ENCODE data around the gene SLC51A.
"Not testable (repeated sequence)": the region's sequence is repeated elsewhere in the genome, so short reads cannot be mapped to it uniquely, and the experiment has no call there.

SLC51A gene

DNA sequence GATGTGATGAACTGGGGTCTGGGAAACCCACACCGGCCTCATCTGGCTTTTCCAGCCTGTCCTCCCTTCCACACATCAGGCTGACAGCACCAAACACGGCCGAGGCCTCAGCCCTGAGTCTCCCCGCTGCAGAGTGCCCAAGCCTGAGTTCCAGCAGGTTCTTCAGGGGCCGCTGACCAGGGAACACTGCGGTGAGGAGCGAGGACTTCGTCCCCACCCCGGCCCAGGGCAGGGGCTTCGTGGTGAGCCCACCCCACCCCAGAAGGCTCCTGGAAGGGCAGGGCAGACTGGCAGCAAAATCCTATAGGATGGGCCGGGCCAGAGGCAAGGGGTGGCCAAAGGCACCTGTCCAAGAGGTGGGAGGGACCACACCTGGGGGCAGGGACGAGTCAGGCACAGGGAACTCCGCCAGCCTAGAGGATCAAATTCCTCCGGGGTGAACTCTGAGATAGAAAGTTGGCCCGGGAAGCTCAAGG, at the start of gene SLC51A:
SLC51A (plus strand) TSS at position 446 of the 476 bp plus-strand sequence. CDS start 179 bp downstream, outside the sequence.
- DNase-seq: no peak

DNA sequence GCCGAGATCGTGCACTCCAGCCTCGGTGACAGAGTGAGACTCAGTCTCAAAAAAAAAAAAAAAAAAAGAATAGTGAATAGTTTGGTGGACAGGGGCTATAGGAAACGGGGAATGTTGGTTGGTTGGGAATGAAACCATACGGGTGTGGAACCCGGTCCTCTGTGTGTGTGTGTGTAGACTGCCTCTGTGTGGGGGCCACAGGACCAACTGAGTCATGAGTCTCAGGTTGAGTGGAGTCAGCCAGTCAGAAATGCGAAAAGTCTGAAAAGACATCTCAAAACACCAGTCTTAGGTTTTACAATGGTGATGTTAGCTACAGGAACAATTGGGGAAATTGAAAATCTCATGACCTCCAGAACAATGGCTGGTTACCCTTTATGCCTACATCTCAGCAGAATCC, 49.6 kb upstream of the SLC51A start:
- DNase-seq: no peak

DNA sequence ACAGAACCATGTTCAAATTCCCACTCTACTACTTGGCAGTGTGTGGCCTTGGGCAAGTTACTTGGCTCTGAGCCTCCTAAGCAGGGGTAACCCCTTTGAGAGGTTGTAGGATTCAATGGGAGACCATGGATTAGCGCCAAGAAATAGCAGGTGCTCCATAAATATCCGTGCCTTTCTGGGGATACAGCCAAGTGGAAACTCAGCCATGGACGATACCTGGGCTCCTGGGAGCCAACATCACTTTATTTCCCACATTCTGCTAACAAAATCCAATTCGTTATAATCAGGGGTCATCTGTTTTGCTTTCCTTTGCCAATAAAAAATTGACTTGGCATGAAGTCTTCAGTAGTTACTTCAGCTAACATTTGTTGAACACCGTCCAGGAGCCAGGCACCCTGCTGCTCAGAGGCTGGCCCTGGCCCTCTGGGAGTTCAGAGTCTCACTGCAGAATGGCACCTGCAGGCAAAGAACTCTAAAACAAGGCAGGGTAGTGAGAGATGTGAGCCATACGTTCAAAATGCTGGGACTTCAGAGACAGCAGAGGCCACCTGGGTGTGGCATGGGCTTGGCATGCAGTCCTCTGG, 47.4 kb upstream of the SLC51A start:
- DNase-seq: no peak

DNA sequence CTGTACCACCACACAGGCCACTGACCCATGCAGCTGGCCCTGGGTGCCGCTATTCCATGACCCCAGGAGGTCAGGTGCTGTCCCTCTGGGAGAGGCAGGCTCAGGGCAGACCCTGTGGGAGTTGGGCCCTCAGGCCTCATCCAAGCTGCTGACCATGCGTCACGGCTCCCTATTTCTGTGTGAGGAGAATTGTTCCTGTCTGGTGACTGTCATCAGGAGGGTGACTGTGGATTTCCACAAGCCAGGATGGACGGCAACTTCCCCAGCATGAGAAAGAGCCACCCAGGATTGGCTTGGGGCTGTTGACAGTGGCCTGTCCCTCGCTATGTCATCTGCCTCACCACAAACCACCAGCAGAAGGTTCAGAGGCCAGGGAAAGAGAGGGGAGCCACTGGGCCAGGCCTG, 46.5 kb upstream of the SLC51A start:
- DNase-seq: no peak

DNA sequence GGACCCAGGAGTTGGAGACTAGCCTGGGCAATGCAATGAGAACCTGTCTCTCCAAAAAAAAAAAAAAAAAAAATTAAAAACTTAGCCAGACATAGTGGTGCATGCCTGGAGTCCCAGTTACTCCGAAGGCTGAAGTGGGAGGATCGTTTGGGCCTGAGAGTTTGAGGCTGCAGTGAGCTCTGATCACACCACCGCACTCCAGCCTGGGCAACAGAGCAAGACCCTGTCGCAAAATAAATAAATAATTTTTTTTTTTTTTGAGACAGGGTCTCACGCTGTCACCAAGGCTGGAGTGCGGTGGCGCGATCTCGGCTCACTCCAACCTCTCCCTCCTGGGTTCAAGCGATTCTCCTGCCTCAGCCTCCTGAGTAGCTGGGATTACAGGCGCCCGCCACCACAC, 46.0 kb upstream of the SLC51A start:
- not testable (repeated sequence) for DNase-seq

DNA sequence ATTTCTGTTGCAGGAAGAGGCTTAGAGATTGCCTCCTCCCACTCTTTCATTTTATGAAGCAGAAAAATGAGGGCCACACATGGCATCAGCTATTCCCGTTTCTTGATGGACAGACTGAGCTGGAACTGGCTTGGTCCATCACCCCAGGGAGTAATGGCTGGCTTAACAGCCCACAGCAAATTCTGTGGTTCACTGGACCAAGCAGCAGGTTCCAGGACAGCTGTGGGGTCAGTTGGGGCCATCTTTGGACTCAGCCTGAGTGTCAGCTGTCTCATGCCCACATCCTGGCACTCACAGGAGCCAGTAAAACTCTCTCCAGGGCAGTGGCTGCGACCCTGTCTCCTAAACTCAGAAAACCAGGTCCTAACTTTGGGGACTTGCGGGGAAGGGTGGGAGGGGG, 41.7 kb upstream of the SLC51A start:
- no peak for DNase-seq

DNA sequence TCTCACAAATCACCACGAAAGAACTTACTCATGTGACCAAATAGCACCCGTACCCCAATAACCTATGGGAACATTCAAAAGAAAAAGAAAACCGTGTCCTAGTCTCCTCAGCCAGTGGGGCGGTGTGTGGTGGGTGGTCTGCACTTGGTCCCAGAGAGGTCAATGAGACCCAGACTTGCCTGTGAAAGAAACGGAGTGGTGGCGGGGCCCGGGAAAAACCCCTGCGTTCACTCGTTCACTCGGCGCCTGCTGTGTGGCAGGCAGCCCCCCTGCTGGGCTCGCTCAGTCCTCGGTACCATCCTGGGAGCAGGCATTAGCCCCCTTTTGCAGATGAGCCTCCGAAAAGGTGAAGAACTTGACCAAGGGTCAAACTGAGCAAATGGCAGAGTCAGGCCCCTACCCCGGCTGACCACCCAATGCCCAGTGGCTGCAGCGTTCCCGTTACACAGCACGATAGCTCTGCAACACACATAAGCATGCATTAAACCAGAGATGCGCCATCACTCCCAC, 41.2 kb upstream of the SLC51A start:
- no peak for DNase-seq

DNA sequence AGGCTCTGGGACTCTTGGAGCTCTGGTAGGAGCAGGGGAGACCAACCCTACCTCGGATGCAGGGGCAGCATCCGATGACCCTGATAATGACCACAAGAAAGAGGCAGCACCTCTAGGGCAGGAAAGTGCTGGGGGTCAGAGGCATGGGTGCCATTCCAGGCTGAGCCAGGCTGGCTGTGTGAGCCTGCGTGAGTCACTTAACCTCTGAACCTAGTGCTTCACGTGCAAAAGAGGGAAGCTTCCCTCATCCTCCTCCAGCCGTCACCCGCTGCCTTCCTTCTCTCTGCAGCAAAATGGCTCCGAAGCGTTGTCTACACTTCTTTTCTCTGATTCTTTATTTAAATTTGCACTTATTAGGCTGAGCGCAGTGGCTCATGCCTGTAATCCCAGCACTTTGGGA, 40.6 kb upstream of the SLC51A start:
- DNase-seq: no peak

DNA sequence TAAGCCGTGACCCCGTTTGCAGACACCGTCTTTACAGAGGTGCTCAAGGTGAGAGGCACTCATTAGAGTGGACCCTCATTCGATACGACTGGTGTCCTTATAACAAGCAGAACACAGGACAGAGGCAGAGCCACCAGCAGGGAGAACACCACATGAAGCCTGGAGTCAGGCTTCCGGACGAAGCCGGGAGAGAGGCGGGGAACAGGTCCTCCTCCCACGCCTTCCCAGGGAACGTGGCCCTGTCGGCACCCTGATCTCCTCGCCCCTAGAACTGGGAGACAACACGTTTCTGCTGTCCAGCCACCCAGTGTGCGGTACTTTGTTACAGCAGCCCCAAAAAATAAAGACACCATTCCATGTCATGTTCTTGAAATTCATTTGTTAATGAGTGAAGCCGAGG, 38.8 kb upstream of the SLC51A start:
- DNase-seq: no peak

DNA sequence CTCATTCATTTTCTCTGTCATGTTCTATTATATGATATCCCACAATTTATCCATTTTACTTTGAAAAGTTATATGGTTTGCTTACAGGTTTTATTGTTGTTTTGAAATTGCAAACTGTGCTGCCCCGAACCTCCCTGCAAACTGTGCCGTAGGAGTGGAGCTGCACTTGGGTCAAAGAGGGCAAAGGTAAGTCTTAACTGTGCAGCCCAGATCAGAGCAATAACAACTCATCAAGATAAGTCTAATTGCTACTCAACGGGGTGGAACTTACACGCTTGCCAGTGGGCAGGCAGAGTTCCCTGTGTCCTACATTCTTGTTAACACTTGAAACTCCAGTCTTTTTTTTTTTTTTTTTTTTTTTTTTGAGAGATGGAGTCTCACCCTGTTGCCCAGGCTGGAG, 38.4 kb upstream of the SLC51A start:
- DNase-seq: no peak

DNA sequence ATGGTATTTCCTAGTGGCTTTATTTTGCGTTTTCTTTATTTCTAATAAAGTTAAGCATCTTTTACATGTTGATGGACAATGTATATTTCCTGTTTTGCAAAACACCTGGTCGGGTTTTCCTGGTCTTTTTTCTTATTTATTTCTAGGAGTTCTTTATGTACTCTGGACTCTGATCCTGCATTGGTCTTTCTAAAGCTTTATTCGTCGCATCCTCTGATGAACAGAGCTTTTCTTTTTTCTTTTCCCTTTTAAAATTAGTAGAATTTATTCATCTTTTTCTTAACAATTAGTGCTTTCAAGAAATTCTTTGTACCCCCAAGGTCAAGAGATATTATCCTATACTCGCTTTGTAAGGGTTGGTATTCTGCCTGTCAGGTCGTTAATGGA, 37.3 kb upstream of the SLC51A start:
- no peak for DNase-seq

DNA sequence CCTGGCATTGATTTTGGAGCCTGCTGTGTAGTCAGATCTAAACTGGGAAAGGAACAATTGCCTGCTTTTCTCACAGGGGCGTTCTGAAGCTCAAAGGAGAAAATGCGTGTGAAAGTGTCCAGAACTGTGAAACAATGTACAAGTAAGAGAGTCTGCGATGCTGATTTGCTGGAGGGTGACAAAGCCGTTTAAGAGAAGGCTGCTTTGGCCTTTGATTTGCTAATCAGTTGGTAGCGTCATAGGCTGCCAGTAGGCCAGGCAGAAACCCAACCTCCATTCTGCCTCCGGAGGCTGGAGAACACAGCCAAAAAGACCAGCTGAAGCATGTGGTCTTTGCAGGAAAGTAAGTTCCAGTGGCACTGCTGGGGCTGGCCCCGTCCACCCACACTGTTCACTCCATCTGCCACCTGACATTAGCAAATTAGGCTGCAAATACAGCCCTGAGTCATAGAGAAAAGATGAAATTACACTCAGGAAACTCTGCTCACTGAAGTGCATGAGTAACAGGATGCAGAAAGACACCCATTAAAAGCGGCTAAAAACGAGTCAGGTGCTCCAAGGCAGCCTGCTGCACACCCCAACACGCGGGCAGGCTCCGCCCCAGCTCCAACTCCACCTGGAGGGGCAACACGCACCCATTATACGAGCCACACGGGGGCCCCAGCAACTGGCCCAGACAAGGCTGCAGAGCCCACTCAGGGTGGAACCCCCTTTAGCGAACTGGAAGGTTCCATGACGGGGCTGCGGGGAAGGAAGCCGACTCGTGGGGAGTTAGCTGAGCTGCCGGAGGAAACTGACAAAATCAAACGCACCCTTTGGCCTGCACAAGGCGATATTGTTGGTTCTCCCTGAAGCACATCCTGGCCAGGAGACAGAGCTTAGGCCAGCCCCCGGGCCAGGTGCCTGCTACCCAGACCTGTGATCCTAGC, 36.7 kb upstream of the SLC51A start:
- DNase-seq: peak; percentile 74

DNA sequence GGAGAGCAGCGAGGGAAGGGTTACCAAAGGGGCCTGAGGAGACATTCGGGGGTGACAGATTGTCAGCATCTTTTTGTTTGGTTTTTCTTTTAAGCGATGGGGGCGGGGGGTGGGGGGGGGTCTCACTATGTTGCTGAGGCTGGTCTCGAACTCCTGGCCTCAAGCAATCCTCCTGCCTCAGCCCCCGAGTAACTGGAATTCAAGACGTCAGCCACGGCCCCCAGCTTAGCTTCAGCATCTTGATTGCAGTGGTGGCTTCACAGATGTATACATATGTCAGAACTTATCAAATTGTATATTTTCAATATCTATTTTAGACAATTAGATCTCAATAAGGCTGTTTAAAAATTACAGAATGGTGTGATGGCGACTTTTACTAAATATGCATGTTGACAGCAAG, 36.0 kb upstream of the SLC51A start:
- DNase-seq: no peak

DNA sequence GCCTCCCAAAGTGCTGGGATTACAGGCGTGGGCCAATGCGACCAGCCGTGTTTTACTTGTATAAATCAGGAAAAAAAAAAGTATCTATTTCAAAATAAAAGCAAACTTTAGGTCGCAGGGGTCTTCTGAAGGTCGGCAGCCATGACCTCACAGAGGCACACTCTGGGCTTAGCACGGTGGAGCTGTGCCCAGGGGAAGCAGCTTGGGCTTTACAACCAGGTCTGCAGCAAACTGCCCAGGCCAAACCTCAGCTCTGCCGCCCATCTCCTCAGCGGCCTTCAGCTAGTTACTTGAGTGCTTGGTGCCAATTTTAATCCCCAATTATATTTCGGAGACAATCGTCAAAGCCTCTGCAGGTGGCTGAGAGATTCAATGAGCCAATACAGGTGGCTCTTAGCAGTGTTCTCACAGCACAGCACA, 35.2 kb upstream of the SLC51A start:
- no peak for DNase-seq

DNA sequence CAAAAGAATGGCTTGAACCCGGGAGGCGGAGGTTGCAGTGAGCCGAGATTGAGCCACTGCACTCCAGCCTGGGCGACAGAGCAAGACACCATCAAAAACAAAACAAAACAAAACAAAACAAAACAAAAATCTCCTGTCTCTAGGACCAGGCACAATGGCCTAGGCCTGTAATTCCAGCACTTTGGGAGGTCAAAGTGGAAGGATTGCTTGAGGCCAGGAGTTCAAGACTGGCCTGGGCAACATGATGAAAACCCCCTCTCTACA, 32.2 kb upstream of the SLC51A start:
- DNase-seq: not testable (repeated sequence)

DNA sequence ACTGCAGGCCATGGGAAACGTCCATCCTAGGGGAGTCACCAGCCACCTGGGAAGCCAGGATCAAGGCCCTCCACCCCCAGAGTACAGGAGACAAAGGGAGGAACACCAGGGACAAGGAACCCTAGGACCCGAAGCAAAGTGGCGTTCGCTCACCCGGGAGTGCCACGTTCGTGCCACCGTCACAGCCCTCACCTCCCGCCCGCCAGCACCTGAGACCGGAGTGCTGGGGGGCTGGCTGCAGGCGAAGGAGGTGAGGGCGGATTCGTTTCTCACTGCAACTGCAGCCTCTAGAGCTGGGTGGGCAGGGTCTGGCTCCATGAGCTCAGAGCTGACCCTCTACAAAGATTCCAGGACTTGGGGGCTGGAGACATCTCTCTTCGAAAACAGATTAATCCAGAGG, 31.5 kb upstream of the SLC51A start:
- DNase-seq: no peak

DNA sequence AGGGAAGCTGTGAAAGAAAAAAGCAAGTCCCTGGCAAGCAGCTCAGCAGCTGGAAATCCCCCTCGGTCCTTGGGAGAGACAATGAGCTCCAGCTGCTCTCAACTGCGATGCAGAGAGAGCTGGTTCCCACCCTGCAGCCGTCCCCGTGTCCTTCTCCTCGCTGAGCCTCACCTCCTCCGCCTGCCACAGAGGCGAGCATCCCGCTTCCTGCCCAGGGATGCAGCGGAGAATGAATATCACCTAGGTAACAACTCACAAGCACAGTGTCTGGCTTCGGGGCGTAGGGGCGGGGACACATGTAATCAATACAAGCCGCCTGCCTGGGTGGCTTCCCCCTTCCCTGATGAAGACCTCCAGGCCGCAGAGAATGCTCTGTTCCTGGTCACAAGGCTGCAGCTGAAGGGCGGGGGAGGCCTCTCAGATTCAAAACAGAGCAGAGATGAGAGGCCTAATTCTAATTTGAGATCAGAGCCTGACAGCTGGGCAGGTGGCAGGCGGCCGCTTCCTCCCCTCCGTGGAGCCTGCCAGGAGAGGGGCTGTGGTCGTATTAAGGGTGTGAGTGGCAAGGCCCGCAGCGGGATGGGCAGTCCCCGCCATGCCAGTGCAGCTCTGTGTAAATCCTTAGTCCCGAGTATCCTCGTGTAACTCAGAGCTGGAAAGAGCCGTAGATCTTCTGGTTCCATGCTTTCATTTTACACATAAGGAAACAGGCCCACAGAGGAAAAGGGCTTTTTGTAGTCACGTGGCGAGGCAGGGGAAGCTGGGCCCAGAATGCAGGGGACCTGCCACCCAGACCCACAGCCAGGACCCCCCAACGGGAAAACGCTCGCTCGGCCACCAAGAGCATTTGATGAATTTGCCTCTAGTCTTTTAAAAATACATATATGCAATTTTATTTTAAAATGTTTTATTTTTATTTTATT, 29.4 kb upstream of the SLC51A start:
- no peak for DNase-seq

DNA sequence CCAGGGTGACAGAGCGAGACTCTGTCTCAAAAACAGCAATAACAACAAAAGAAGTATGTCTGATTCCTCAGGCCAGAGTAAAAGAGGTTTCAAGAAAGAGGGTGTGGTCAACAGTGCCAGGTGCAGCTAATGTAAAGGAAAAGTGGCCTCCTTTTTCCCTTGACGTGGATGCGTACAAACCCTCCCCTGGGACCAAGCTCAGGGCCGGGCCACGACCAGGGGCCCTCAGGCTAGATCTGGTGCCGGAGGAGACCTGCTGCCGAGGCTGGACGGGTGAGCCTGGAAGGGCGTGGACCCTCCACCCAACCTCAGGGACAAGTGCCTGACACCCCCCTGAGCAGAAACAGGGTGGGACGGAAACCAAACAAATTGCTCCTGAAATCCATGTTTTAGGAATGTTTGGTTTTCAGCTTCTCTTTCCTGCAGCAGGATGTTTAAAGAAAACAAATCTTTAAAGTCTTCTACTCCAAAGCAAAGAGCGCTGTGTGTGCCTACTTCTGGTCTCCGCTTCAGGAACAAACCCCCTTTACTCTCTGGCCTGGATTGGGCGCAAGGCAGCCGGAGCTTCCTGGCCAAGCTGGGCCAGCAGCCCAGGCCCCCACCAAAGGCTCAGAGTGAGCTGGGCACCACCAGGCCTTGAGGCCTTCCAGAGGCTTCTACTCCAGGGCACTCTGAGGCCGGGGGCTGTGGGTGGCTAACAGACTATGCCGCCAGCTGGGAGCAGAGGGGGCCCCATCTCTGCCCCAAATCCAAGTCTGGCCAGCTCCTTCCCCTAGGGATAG, 26.6 kb upstream of the SLC51A start:
- DNase-seq: no peak

DNA sequence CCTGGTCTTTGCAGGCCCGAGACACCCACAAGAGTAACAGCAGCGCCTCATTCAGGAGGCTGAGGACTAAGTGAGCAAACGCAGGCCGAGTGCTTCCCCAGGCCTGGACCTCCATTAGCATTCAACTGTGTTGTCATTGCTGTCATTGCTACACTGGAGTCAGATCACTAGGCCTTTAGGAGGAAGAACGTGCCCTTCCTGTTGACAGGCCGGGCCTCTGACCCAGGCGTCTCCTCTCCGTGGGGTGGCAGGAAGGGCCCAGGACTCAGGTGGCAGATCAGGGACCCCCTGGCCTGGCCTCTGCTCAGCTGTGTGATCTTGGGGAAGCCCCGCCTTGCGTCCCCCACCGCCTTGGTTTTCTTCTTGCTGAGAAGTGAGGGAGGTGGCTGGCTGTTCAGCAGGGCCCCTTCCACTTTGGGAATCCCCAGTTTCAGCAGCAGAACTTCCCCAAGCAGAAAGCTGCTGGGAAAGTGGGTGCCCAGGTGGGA, 24.3 kb upstream of the SLC51A start:
- no peak for DNase-seq

DNA sequence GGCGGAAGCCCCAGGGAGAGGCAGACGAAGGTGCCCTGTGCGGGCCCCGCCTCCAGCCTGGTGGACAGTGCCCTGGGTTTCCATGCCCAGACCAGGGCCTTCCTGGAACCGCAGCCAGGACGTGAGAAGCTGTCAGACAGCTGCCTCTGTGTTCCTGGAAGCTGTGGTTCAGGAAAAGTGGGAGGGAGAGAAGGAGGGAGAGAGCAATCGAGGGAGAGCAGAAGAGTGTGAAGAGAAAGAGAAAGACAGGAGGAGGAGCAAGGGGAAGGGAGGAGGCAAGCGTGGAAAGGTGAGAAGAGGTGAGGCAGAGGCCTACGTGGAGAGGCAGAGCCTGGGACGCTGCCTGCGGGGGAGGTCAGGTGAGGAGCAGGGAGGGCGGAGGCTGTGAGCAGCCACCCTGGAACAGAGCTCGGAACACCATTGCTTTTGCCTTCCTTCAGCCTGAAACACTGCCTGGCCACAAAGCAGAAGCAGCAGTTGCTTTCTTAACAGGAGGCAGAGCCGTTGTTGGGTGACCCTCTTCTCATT, 23.7 kb upstream of the SLC51A start:
- DNase-seq: no peak

DNA sequence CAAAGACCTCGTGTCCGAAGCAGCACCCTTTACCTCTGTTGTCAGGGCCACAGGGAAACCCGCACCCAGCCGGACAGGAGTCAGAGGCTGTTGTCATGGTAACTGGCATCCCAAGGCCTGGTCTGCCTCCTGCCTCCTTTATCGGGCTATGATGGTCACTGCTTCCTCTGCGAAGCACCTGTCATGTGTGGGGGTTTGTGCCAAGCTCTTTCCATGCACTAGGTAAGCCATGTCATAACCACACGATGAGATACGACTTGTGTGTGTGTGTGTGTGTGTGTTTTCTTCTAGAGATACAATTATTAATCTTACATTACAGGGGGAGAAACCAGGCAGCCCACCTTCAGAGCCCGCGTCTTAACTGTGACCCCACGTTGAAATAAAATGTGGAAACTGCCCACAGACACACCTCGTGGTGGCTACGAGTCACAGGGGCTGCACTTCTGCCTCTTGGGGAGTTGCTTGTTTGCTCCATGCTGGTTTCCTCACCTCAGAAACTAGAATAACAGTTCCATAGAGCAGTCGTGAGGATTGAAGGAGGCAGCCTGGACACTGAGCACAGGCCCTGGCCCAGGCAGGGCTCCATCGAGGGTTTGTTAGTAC, 23.1 kb upstream of the SLC51A start:
- DNase-seq: no peak

All from activated T-cell treated with anti-CD3 and anti-CD28 coated beads for 4 hours (primary cell).